Panc1 (cell line): ENCODE measurements around the gene RBM6. TPM values are rescaled to one million over a fixed set of nuclear protein-coding genes. Genes with fewer than 3 reads are reported as not detected.

Experiments used
- ATAC-seq: fragments of 200-7000 bp; cut with Tn5 transposase; 2 replicates; pipeline ENCODE4 v1.9.1; 2020; ENCODE audit warnings: mild to moderate bottlenecking, moderate library complexity
- BruUV-seq: library from RNA; stranded (reverse); fragments of 400-500 nt; replicated peaks from 2 replicates; lab custom pipeline; 2021; lab: Mats Ljungman, UMichigan
- CTCF ChIA-PET: fragments of 300-600 bp; sonication (Branson Sonifier 250); formaldehyde crosslinking; loops from one replicate; lab custom pipeline; 2022; ENCODE audit warnings: antibody characterized with exemption; lab: Charles Lee
- POLR2A ChIA-PET: fragments of 300-600 bp; sonication (Branson Sonifier 250); formaldehyde crosslinking; loops from one replicate; lab custom pipeline; 2022; ENCODE audit warnings: antibody characterized with exemption; lab: Charles Lee
- DNase-seq: peaks from one replicate; pipeline ENCODE4 v3.0.0-alpha.2; 2010; ENCODE audit warnings: low read depth, low spot score
- H3K27ac ChIP-seq: 2 replicates; pipeline ENCODE4 v1.5.1; 2011; ENCODE audit warnings: mild to moderate bottlenecking, low read length, inconsistent platforms
- H3K27me3 ChIP-seq: fragments of 200-500 bp; sonication (Bioruptor generic); 2 replicates; pipeline ENCODE4 v1.6.0; 2014; ENCODE audit warnings: low read length, inconsistent platforms; ENCODE audit not compliant: control insufficient read depth, insufficient read depth
- H3K36me3 ChIP-seq: fragments of 200-500 bp; sonication (Bioruptor generic); 2 replicates; pipeline ENCODE4 v1.5.1; 2014; ENCODE audit warnings: inconsistent platforms, mild to moderate bottlenecking, low read length, moderate library complexity; ENCODE audit not compliant: control insufficient read depth, insufficient read depth
- H3K4me1 ChIP-seq: 2 replicates; pipeline ENCODE4 v1.5.1; 2011; ENCODE audit warnings: inconsistent platforms, mild to moderate bottlenecking, low read length, moderate library complexity; ENCODE audit not compliant: control insufficient read depth, insufficient read depth
- H3K4me3 ChIP-seq, 2 experiments: 2 replicates each; pipeline ENCODE4 v1.5.1; 2011 to 2012; ENCODE audit warnings: low read depth in 2 of 2, low read length in 2 of 2, mild to moderate bottlenecking in 2 of 2, inconsistent platforms in 1 of 2, moderate library complexity in 1 of 2
- H3K9me3 ChIP-seq: fragments of 200-500 bp; sonication (Bioruptor generic); 2 replicates; pipeline ENCODE4 v1.5.1; 2014; ENCODE audit warnings: low read depth, mild to moderate bottlenecking, inconsistent platforms, low read length, moderate library complexity; ENCODE audit not compliant: control insufficient read depth, insufficient read depth
- CTCF ChIP-seq: fragments of 450-650 bp; IDR thresholded peaks from 2 replicates; pipeline ENCODE4 v1.5.1; 2017; ENCODE audit warnings: mild to moderate bottlenecking
- POLR2AphosphoS5 ChIP-seq: IDR thresholded peaks from 2 replicates; pipeline ENCODE4 v1.6.1; 2012; ENCODE audit warnings: mild to moderate bottlenecking, low read depth, low read length, moderate library complexity
- SIN3A ChIP-seq: IDR thresholded peaks from 2 replicates; pipeline ENCODE4 v1.6.1; 2012; ENCODE audit warnings: low read depth, mild to moderate bottlenecking, low read length, moderate library complexity, borderline replicate concordance; ENCODE audit not compliant: insufficient read depth
- TCF7L2 ChIP-seq: IDR thresholded peaks from 2 replicates; pipeline ENCODE4 v1.6.1; 2011; ENCODE audit warnings: mild to moderate bottlenecking, low read depth, low read length, inconsistent platforms
- in situ Hi-C: cut with HindIII; loops from 2 replicates; pipeline ENCODE4 v1.10.0; 2016; ENCODE audit warnings: low sequenced_read_pairs, low pct_unique_long_range_greater_than_20kb
- intact Hi-C: fragments of 100-400 bp; cut with micrococcal nuclease; formaldehyde crosslinking; loops from one replicate; pipeline ENCODE4 v1.10.0; 2022; ENCODE audit not compliant: unreplicated experiment
- total RNA-seq: library from RNA; stranded (reverse); gene quantifications from one replicate; pipeline ENCODE4 v1.2.1, GENCODE V29; 2021; ENCODE audit not compliant: unreplicated experiment
- TF ChIP-seq, protein P1 (sequence below), 2 experiments: IDR thresholded peaks; 2 replicates each; pipeline ENCODE4 v1.6.1; 2011 to 2012; ENCODE audit warnings: low read depth in 2 of 2, control low read depth in 1 of 2, low read length in 1 of 2, mild to moderate bottlenecking in 1 of 2, moderate library complexity in 1 of 2; ENCODE audit not compliant: insufficient read depth in 1 of 2

Gene RBM6
- total RNA-seq, 1 experiment from 2014 or later: 43.6 TPM

- intact Hi-C loops: no loop called here
- no peaks in the 10 kb centered on the region for H3K36me3 ChIP-seq
- in situ Hi-C loops: no loop called here
- H3K27me3 ChIP-seq: no peaks in the 10 kb centered on the region
- no peak overlapping the region for H3K4me3 ChIP-seq
- BruUV-seq: no TSS peak
- peaks cover 14% of the 10 kb centered on the region; the same call in 1 of the 2 replicates for H3K4me1 ChIP-seq
- no peak for TF ChIP-seq CTCF
- no peak for TF ChIP-seq POLR2AphosphoS5
- TF ChIP-seq TCF7L2: no peak
- TF ChIP-seq, protein P1, sequence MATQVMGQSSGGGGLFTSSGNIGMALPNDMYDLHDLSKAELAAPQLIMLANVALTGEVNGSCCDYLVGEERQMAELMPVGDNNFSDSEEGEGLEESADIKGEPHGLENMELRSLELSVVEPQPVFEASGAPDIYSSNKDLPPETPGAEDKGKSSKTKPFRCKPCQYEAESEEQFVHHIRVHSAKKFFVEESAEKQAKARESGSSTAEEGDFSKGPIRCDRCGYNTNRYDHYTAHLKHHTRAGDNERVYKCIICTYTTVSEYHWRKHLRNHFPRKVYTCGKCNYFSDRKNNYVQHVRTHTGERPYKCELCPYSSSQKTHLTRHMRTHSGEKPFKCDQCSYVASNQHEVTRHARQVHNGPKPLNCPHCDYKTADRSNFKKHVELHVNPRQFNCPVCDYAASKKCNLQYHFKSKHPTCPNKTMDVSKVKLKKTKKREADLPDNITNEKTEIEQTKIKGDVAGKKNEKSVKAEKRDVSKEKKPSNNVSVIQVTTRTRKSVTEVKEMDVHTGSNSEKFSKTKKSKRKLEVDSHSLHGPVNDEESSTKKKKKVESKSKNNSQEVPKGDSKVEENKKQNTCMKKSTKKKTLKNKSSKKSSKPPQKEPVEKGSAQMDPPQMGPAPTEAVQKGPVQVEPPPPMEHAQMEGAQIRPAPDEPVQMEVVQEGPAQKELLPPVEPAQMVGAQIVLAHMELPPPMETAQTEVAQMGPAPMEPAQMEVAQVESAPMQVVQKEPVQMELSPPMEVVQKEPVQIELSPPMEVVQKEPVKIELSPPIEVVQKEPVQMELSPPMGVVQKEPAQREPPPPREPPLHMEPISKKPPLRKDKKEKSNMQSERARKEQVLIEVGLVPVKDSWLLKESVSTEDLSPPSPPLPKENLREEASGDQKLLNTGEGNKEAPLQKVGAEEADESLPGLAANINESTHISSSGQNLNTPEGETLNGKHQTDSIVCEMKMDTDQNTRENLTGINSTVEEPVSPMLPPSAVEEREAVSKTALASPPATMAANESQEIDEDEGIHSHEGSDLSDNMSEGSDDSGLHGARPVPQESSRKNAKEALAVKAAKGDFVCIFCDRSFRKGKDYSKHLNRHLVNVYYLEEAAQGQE (IDR thresholded peaks at IDR 0.05; ENCODE audit: insufficient read depth in 1 of 2, low read depth in 2 of 2, low read length in 1 of 2): no peak
- no peak for TF ChIP-seq SIN3A
- H3K9me3 ChIP-seq: no peaks in the 10 kb centered on the region
- POLR2A ChIA-PET: no interaction called here
- CTCF ChIA-PET: interaction anchor here (0.7 kb wide), 1 partner anchor 23 kb away, joined by 7 read pairs; the partner anchor contains the start of gene MON1A
- DNase-seq (no peak), ATAC-seq (no peak)
- H3K27ac ChIP-seq: no peak overlapping the region
These were observed 13.0 kb downstream of the RBM6 start for GRCh38 chr3:49952924-49953323.

DNA sequence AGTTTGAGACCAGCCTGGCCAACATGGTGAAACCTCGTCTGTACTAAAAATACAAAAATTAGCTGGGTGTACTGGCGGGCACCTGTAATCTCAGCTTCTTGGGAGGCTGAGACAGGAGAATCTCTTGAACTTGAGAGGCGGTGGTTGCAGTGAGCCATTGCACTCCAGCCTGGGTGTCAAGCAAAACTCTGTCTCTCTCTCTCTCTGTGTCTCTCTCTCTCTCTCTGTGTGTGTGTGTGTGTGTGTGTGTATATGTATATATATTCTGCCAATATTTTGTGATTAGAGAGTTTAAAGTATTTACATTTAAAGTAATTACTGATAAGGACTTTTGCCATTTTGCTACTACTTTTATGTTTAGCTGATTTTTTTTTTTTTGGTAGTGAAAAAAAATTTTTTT lies 15.7 kb downstream of the RBM6 start:
- BruUV-seq: no TSS peak
- intact Hi-C loops: no loop called here
- Histone ChIP-seq H3K9me3 (no peaks in the 10 kb centered on the region), H3K4me1 (peaks cover 4% of the 10 kb centered on the region; the same call in 1 of the 2 replicates), H3K27me3 (no peaks in the 10 kb centered on the region), H3K27ac (no peak overlapping the region), H3K4me3 (no peak overlapping the region), H3K36me3 (no peaks in the 10 kb centered on the region)
- TF ChIP-seq SIN3A: no peak
- TF ChIP-seq TCF7L2: no peak
- TF ChIP-seq POLR2AphosphoS5: no peak
- no peak for TF ChIP-seq CTCF
- TF ChIP-seq, protein P1 (IDR thresholded peaks at IDR 0.05; ENCODE audit: insufficient read depth in 1 of 2, low read depth in 2 of 2, low read length in 1 of 2): no peak
- no peak for DNase-seq
- in situ Hi-C loops: no loop called here
- POLR2A ChIA-PET: interaction anchor here (0.8 kb wide), 1 partner anchor 20 kb away, joined by 11 read pairs; no protein-coding TSS in a partner anchor
- CTCF ChIA-PET: interaction anchor here (0.6 kb wide), 1 partner anchor 167 kb away, joined by 4 read pairs; no protein-coding TSS in a partner anchor
- ATAC-seq: no peak
